Omental fat pad (tissue), 4 donors: ENCODE measurements around the gene TRUB1. TPM values are rescaled to one million over a fixed set of nuclear protein-coding genes. Genes with fewer than 3 reads are reported as not detected.

Source experiments
- ATAC-seq: fragments of 150-250 bp; one replicate; pipeline ENCODE4 v1.9.1; 2016; ENCODE audit warnings: mild to moderate bottlenecking, moderate library complexity; ENCODE audit not compliant: low FRiP score
- DNase-seq: peaks from one replicate; pipeline ENCODE4 v3.0.0-alpha.2; 2019; ENCODE audit warnings: low spot score
- CTCF ChIP-seq, 3 donors: fragments of 450-650 bp; IDR thresholded peaks; one replicate each; pipeline ENCODE4 v1.5.1; 2016 to 2017; ENCODE audit warnings: antibody characterized with exemption in 3 of 3, mild to moderate bottlenecking in 3 of 3, moderate library complexity in 2 of 3
- total RNA-seq, 4 donors: library from RNA; depleted of rRNA; stranded (reverse); fragments of >200 nt; gene quantifications; one replicate each; pipeline ENCODE4 v1.1.0, GENCODE V29; 2016

The TRUB1 gene
- total RNA-seq, 4 donors from 2014 or later = 10.2 to 15.4 (median 12.7) TPM

GRCh38 chr10:114922003-114922402, 16.0 kb upstream of the TRUB1 start:
- no peak for DNase-seq
- ATAC-seq = no peak
- no peak for TF ChIP-seq CTCF (IDR thresholded peaks at IDR 0.05)

GRCh38 chr10:114923551-114923950, 14.4 kb upstream of the TRUB1 start:
- no peak for ATAC-seq
- TF ChIP-seq CTCF (IDR thresholded peaks at IDR 0.05) = no peak
- no peak for DNase-seq

GRCh38 chr10:114925587-114926586, 12.1 kb upstream of the TRUB1 start:
- ATAC-seq (peak; percentile 41), DNase-seq (no peak)
- TF ChIP-seq CTCF (IDR thresholded peaks at IDR 0.05) = no peak

- DNase-seq (no peak), ATAC-seq (peak; percentile 46)
- TF ChIP-seq CTCF (IDR thresholded peaks at IDR 0.05) = no peak
Observed at GRCh38 chr10:114928818-114929217, 9.2 kb upstream of the TRUB1 start.

GRCh38 chr10:114930320-114930719, 7.7 kb upstream of the TRUB1 start:
- DNase-seq (no peak), ATAC-seq (no peak)
- no peak for TF ChIP-seq CTCF (IDR thresholded peaks at IDR 0.05)

- DNase-seq (no peak), ATAC-seq (peak; percentile 55)
- TF ChIP-seq CTCF (IDR thresholded peaks at IDR 0.05) = no peak
Observed at GRCh38 chr10:114931072-114931679, 6.8 kb upstream of the TRUB1 start.
